ENCODE data around the gene H2BW2.
"Not testable (repeated sequence)": the region's sequence is repeated elsewhere in the genome, so short reads cannot be mapped to it uniquely, and the experiment has no call there.

The H2BW2 gene

DNA sequence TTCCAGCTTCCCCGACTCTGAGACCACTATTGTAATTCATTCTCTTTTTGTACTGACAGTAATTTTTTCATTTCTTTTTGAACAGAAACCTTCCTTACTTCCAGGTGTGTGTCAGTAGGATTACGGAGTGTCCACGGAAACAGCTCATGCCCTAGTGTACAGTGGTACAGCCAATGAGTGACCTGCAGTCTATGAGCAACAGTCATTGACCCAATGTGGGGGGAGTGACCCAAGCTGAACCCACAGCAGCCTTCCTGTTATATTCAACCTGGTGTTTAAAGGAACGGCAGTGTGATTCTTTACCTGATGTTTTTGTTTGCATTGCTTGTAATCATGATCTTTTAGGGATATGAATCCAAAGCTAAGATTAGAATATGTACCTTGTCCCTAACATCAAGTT lies 1.2 kb downstream of the H2BW2 start:
- TF ChIP-seq EZH2phosphoT487 (IDR thresholded peaks at IDR 0.05; ENCODE audit: borderline replicate concordance, low read length) = no peak
- TF ChIP-seq, protein P1, sequence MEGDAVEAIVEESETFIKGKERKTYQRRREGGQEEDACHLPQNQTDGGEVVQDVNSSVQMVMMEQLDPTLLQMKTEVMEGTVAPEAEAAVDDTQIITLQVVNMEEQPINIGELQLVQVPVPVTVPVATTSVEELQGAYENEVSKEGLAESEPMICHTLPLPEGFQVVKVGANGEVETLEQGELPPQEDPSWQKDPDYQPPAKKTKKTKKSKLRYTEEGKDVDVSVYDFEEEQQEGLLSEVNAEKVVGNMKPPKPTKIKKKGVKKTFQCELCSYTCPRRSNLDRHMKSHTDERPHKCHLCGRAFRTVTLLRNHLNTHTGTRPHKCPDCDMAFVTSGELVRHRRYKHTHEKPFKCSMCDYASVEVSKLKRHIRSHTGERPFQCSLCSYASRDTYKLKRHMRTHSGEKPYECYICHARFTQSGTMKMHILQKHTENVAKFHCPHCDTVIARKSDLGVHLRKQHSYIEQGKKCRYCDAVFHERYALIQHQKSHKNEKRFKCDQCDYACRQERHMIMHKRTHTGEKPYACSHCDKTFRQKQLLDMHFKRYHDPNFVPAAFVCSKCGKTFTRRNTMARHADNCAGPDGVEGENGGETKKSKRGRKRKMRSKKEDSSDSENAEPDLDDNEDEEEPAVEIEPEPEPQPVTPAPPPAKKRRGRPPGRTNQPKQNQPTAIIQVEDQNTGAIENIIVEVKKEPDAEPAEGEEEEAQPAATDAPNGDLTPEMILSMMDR (IDR thresholded peaks at IDR 0.05; ENCODE audit: low read depth, low read length, poor library complexity, severe bottlenecking) = no peak
- no peaks in the 10 kb centered on the region for H3K36me3 ChIP-seq (ENCODE audit: control insufficient read depth, low read length)
- no peaks in the 10 kb centered on the region for H3K9me3 ChIP-seq (ENCODE audit: control insufficient read depth, insufficient read depth, low read length)
- H3K79me2 ChIP-seq (ENCODE audit: control insufficient read depth, low read length) = no peaks in the 10 kb centered on the region
- H3K4me2 ChIP-seq (ENCODE audit: low read length) = no peak overlapping the region
- no peaks in the 10 kb centered on the region for H3K9me2 ChIP-seq (replicated peaks; ENCODE audit: control insufficient read depth, low read length)
- no peaks in the 10 kb centered on the region for H3K27me3 ChIP-seq (ENCODE audit: control insufficient read depth, low read length)
- H3K27ac ChIP-seq (ENCODE audit: low read depth, low read length) = no peak overlapping the region
- H3K4me1 ChIP-seq (ENCODE audit: control insufficient read depth, low read length) = no peaks in the 10 kb centered on the region
- H4K20me1 ChIP-seq (ENCODE audit: control insufficient read depth, insufficient read depth, low read depth, low read length) = no peaks in the 10 kb centered on the region
- H3K4me3 ChIP-seq (ENCODE audit: low read length) = no peak overlapping the region
- H3F3A ChIP-seq (ENCODE audit: control insufficient read depth, insufficient read depth) = no peaks in the 10 kb centered on the region

DNA sequence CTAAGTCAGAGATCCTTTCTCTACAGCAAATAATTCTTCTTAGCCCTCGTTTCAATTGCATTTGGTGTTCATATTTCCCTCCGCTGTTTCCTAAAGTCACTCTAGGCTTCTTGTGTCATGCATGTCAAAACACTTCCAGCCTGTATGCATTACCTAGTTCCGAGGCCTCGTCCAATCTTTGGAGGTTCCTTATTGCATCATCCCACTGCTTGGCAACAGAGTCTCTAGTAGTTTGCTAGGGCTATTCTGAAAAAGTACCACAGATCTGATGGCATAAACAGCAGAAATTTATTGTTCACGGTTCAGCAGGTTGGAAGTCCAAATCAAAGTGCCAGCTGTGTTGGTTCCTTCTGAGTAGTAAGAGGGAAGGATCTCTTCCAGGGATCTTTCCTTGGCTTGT lies 5.9 kb downstream of the H2BW2 start:
- Histone ChIP-seq H3K4me3 (ENCODE audit: low read length) (no peak overlapping the region), H3K4me2 (ENCODE audit: low read length) (no peak overlapping the region), H3K9me2 (replicated peaks; ENCODE audit: control insufficient read depth, low read length) (no peaks in the 10 kb centered on the region), H4K20me1 (ENCODE audit: control insufficient read depth, insufficient read depth, low read depth, low read length) (no peaks in the 10 kb centered on the region), H3K27me3 (ENCODE audit: control insufficient read depth, low read length) (no peaks in the 10 kb centered on the region), H3K27ac (ENCODE audit: low read depth, low read length) (no peak overlapping the region), H3K4me1 (ENCODE audit: control insufficient read depth, low read length) (no peaks in the 10 kb centered on the region), H3F3A (ENCODE audit: control insufficient read depth, insufficient read depth) (no peaks in the 10 kb centered on the region), H3K36me3 (ENCODE audit: control insufficient read depth, low read length) (no peaks in the 10 kb centered on the region), H3K9me3 (ENCODE audit: control insufficient read depth, insufficient read depth, low read length) (no peaks in the 10 kb centered on the region), H3K79me2 (ENCODE audit: control insufficient read depth, low read length) (no peaks in the 10 kb centered on the region)
- TF ChIP-seq, protein P1 (IDR thresholded peaks at IDR 0.05; ENCODE audit: low read depth, low read length, poor library complexity, severe bottlenecking) = no peak
- no peak for TF ChIP-seq EZH2phosphoT487 (IDR thresholded peaks at IDR 0.05; ENCODE audit: borderline replicate concordance, low read length)

DNA sequence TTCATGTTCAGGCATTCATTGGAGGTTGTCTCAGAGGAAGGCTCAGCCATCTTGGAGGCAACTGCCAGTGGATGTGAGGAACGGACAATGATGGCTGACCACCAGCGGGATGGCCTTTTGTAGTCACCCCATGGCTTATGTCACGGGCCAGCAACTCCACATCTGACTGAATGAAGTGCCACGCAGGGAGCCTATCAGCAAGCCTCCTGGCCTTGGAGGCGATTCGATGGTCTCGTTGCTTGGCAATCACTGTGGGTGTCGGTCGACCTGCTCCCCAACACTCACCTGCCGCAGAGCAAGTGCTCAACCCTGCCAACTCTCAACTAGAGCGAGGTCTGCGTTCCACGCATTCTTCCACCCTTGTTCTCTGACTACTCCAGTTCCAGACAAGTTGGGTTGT lies 7.4 kb downstream of the H2BW2 start:
- Histone ChIP-seq H3K4me1 (ENCODE audit: control insufficient read depth, low read length) (no peaks in the 10 kb centered on the region), H3K36me3 (ENCODE audit: control insufficient read depth, low read length) (no peaks in the 10 kb centered on the region), H3F3A (ENCODE audit: control insufficient read depth, insufficient read depth) (no peaks in the 10 kb centered on the region), H3K9me3 (ENCODE audit: control insufficient read depth, insufficient read depth, low read length) (no peaks in the 10 kb centered on the region), H4K20me1 (ENCODE audit: control insufficient read depth, insufficient read depth, low read depth, low read length) (no peaks in the 10 kb centered on the region), H3K27me3 (ENCODE audit: control insufficient read depth, low read length) (no peaks in the 10 kb centered on the region), H3K79me2 (ENCODE audit: control insufficient read depth, low read length) (no peaks in the 10 kb centered on the region), H3K4me2 (ENCODE audit: low read length) (no peak overlapping the region), H3K9me2 (replicated peaks; ENCODE audit: control insufficient read depth, low read length) (no peaks in the 10 kb centered on the region), H3K27ac (ENCODE audit: low read depth, low read length) (no peak overlapping the region), H3K4me3 (ENCODE audit: low read length) (no peak overlapping the region)
- TF ChIP-seq, protein P1 (IDR thresholded peaks at IDR 0.05; ENCODE audit: low read depth, low read length, poor library complexity, severe bottlenecking) = no peak
- no peak for TF ChIP-seq EZH2phosphoT487 (IDR thresholded peaks at IDR 0.05; ENCODE audit: borderline replicate concordance, low read length)

DNA sequence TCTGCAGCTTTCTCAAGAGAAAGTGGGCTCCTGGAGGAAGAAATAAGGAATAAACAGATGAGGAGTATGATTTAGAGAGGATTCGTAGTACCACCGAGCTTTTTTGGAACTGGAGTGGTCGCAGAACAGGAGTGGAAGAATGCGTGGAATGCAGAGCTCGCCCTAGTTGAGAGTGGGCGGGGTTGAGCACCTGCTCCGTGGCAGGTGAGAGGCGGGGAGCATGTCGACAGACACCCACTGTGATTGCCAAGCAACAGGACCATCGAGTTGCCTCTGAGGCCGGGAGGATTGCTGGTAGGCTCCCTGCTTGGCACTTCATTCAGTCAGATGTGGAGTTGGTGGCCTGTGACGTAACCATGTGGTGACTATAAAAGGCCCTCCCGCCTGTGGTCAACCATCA lies 15.2 kb downstream of the H2BW2 start:
- not testable (repeated sequence) for H3F3A ChIP-seq (ENCODE audit: control insufficient read depth, insufficient read depth); H4K20me1 ChIP-seq (ENCODE audit: control insufficient read depth, insufficient read depth, low read depth, low read length); H3K4me1 ChIP-seq (ENCODE audit: control insufficient read depth, low read length); H3K79me2 ChIP-seq (ENCODE audit: control insufficient read depth, low read length); H3K4me3 ChIP-seq (ENCODE audit: low read length); H3K27ac ChIP-seq (ENCODE audit: low read depth, low read length); H3K9me2 ChIP-seq (replicated peaks; ENCODE audit: control insufficient read depth, low read length); H3K36me3 ChIP-seq (ENCODE audit: control insufficient read depth, low read length); H3K9me3 ChIP-seq (ENCODE audit: control insufficient read depth, insufficient read depth, low read length); H3K4me2 ChIP-seq (ENCODE audit: low read length); H3K27me3 ChIP-seq (ENCODE audit: control insufficient read depth, low read length)

DNA sequence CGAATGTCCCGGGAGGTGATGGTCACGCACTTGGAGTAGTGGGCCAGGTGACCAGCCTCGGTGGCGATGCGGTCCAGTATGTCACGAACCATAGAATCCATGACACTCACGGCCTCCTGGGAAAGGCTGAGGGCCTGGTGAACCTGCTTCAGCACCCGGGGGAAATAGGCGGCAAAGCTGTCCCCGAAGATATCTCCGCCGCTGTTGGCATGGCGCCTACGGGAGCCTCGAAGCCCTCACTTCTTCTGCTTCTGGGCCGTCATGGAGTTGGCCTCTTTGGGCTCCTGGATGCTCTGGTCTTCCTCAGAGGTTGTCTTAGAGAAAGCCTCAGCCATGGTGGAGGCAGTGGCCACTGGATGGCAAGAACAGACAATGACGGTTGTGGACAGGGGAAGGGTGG lies 22.9 kb downstream of the H2BW2 start:
- H3F3A ChIP-seq (ENCODE audit: control insufficient read depth, insufficient read depth); H3K36me3 ChIP-seq (ENCODE audit: control insufficient read depth, low read length); H3K79me2 ChIP-seq (ENCODE audit: control insufficient read depth, low read length); H3K4me1 ChIP-seq (ENCODE audit: control insufficient read depth, low read length); H3K9me2 ChIP-seq (replicated peaks; ENCODE audit: control insufficient read depth, low read length); H3K4me2 ChIP-seq (ENCODE audit: low read length); H3K27me3 ChIP-seq (ENCODE audit: control insufficient read depth, low read length); H3K9me3 ChIP-seq (ENCODE audit: control insufficient read depth, insufficient read depth, low read length); H3K27ac ChIP-seq (ENCODE audit: low read depth, low read length); H4K20me1 ChIP-seq (ENCODE audit: control insufficient read depth, insufficient read depth, low read depth, low read length); H3K4me3 ChIP-seq (ENCODE audit: low read length): not testable (repeated sequence)

DNA sequence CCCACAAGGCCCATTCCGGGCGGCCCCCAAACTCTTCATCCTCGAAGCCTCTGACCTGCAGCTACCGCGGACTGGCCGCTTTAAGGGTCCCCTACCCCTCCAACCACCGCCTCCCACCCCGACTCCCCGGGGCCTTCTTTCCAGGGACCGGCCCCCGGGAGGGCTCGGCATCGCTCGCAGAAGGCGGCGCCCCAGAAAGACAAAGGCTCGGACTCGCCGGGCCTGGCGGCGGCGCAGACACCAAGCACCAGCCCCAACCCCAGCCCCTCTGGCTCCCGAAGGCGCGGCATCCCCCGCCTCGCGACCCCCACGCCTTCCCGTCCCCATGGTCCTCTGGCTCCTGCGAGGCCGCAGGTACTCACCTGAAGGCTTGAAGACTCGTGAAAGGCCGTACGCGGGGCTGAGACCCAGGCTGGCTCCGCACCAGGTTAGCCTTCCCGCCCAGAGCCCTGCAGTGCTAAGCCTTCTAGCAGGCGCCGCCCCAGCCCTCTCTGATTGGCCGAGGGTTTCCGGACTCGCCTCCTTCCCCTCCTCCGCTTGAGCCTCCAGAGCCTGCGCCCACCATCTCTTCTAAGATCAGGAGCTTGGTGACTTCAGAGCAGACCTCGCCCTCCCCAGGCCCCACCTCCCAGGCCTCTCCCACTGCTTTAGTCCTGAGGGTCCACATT lies 36.2 kb downstream of the H2BW2 start, which contains the start of gene TMSB15C:
TMSB15C (minus strand) TSS at position 459 of the 668 bp plus-strand sequence.
- not testable (repeated sequence) for H3F3A ChIP-seq (ENCODE audit: control insufficient read depth, insufficient read depth); H3K27me3 ChIP-seq (ENCODE audit: control insufficient read depth, low read length); H3K27ac ChIP-seq (ENCODE audit: low read depth, low read length); H3K4me2 ChIP-seq (ENCODE audit: low read length); H3K4me1 ChIP-seq (ENCODE audit: control insufficient read depth, low read length); H3K4me3 ChIP-seq (ENCODE audit: low read length); H4K20me1 ChIP-seq (ENCODE audit: control insufficient read depth, insufficient read depth, low read depth, low read length); H3K9me2 ChIP-seq (replicated peaks; ENCODE audit: control insufficient read depth, low read length); H3K36me3 ChIP-seq (ENCODE audit: control insufficient read depth, low read length); H3K79me2 ChIP-seq (ENCODE audit: control insufficient read depth, low read length); H3K9me3 ChIP-seq (ENCODE audit: control insufficient read depth, insufficient read depth, low read length)
